ENCODE measurements around the gene SLC9A2. TPM values are rescaled to one million over a fixed set of nuclear protein-coding genes. Genes with fewer than 3 reads are reported as not detected.

SLC9A2 gene
- total and polyA plus RNA-seq, 5 donors from 2014 or later, result not detected

GRCh38 chr2:102743259-102743658, 123.9 kb downstream of the SLC9A2 start:
- no peak overlapping the region for H3K27ac Mint-ChIP-seq
- H3K27me3 Mint-ChIP-seq, result no peaks in the 10 kb centered on the region
- no peak for DNase-seq
- no peaks in the 10 kb centered on the region for H3K4me1 ChIP-seq (ENCODE audit: control insufficient read depth, insufficient read depth, low read length, poor library complexity, severe bottlenecking)
- H3K27me3 ChIP-seq (ENCODE audit: control insufficient read depth, insufficient read depth, low read length), result no peaks in the 10 kb centered on the region
- H3K4me3 ChIP-seq (ENCODE audit: low read depth, low read length), result no peak overlapping the region
- peaks cover 3% of the 10 kb centered on the region for H3K36me3 Mint-ChIP-seq
- no peak for ATAC-seq (ENCODE audit: low read depth in 2 of 2)
- H3K27ac ChIP-seq (ENCODE audit: insufficient read depth, low read length, poor library complexity, severe bottlenecking), result no peak overlapping the region
- H3K4me3 Mint-ChIP-seq, result no peak overlapping the region
- H3K9me3 Mint-ChIP-seq, result peaks cover 0 to 10% (median 0%) of the 10 kb centered on the region in 7 donors
- H3K9me3 ChIP-seq (ENCODE audit: control insufficient read depth in 2 of 2, low read length in 2 of 2), result no peaks in the 10 kb centered on the region
- H3K36me3 ChIP-seq (ENCODE audit: control insufficient read depth, insufficient read depth, low read length), result no peaks in the 10 kb centered on the region
- H3K4me1 Mint-ChIP-seq, result peaks cover 0 to 5% (median 2%) of the 10 kb centered on the region in 4 donors

GRCh38 chr2:102748107-102748506, 128.8 kb downstream of the SLC9A2 start:
- no peaks in the 10 kb centered on the region for H3K9me3 ChIP-seq (ENCODE audit: control insufficient read depth in 2 of 2, low read length in 2 of 2)
- DNase-seq (no peak), ATAC-seq (ENCODE audit: low read depth in 2 of 2) (no peak)
- Mint-ChIP-seq H3K27me3 (no peaks in the 10 kb centered on the region), H3K27ac (no peak overlapping the region), H3K9me3 (peaks cover 0 to 10% (median 0%) of the 10 kb centered on the region in 7 donors), H3K4me3 (no peak overlapping the region), H3K36me3 (no peaks in the 10 kb centered on the region), H3K4me1 (no peaks in the 10 kb centered on the region)
- no peaks in the 10 kb centered on the region for H3K27me3 ChIP-seq (ENCODE audit: control insufficient read depth, insufficient read depth, low read length)
- H3K27ac ChIP-seq (ENCODE audit: insufficient read depth, low read length, poor library complexity, severe bottlenecking), result no peak overlapping the region
- H3K4me1 ChIP-seq (ENCODE audit: control insufficient read depth, insufficient read depth, low read length, poor library complexity, severe bottlenecking), result no peaks in the 10 kb centered on the region
- H3K4me3 ChIP-seq (ENCODE audit: low read depth, low read length), result no peak overlapping the region
- H3K36me3 ChIP-seq (ENCODE audit: control insufficient read depth, insufficient read depth, low read length), result no peaks in the 10 kb centered on the region

GRCh38 chr2:102749938-102750337, 130.6 kb downstream of the SLC9A2 start:
- Mint-ChIP-seq H3K27me3 (no peaks in the 10 kb centered on the region), H3K4me1 (peaks cover 0 to 5% (median 0%) of the 10 kb centered on the region in 4 donors), H3K27ac (no peak overlapping the region), H3K36me3 (no peaks in the 10 kb centered on the region), H3K9me3 (peaks cover 0 to 6% (median 0%) of the 10 kb centered on the region in 7 donors), H3K4me3 (no peak overlapping the region)
- H3K9me3 ChIP-seq (ENCODE audit: control insufficient read depth in 2 of 2, low read length in 2 of 2), result no peaks in the 10 kb centered on the region
- H3K4me1 ChIP-seq (ENCODE audit: control insufficient read depth, insufficient read depth, low read length, poor library complexity, severe bottlenecking), result no peaks in the 10 kb centered on the region
- H3K4me3 ChIP-seq (ENCODE audit: low read depth, low read length), result no peak overlapping the region
- no peaks in the 10 kb centered on the region for H3K36me3 ChIP-seq (ENCODE audit: control insufficient read depth, insufficient read depth, low read length)
- ATAC-seq (ENCODE audit: low read depth in 2 of 2) (no peak), DNase-seq (no peak)
- H3K27me3 ChIP-seq (ENCODE audit: control insufficient read depth, insufficient read depth, low read length), result no peaks in the 10 kb centered on the region
- H3K27ac ChIP-seq (ENCODE audit: insufficient read depth, low read length, poor library complexity, severe bottlenecking), result no peak overlapping the region

- DNase-seq, result peak in 2 of 3 donors; percentile 31 to 46
- Mint-ChIP-seq H3K9me3 (peaks cover 0 to 2% (median 0%) of the 10 kb centered on the region in 7 donors), H3K27me3 (no peaks in the 10 kb centered on the region), H3K36me3 (peaks cover 6% of the 10 kb centered on the region), H3K4me3 (no peak overlapping the region), H3K4me1 (peaks cover 0 to 5% (median 0%) of the 10 kb centered on the region in 4 donors), H3K27ac (no peak overlapping the region)
- H3K4me1 ChIP-seq (ENCODE audit: control insufficient read depth, insufficient read depth, low read length, poor library complexity, severe bottlenecking), result no peaks in the 10 kb centered on the region
- H3K36me3 ChIP-seq (ENCODE audit: control insufficient read depth, insufficient read depth, low read length), result no peaks in the 10 kb centered on the region
- H3K9me3 ChIP-seq (ENCODE audit: control insufficient read depth in 2 of 2, low read length in 2 of 2), result no peaks in the 10 kb centered on the region
- H3K4me3 ChIP-seq (ENCODE audit: low read depth, low read length), result no peak overlapping the region
- no peak overlapping the region for H3K27ac ChIP-seq (ENCODE audit: insufficient read depth, low read length, poor library complexity, severe bottlenecking)
- ATAC-seq (ENCODE audit: low read depth in 2 of 2), result peak in 1 of 2 donors; percentile 28
- H3K27me3 ChIP-seq (ENCODE audit: control insufficient read depth, insufficient read depth, low read length), result no peaks in the 10 kb centered on the region
Observed at GRCh38 chr2:102753563-102754159, 134.3 kb downstream of the SLC9A2 start.

GRCh38 chr2:102754456-102755145, 135.2 kb downstream of the SLC9A2 start:
- Mint-ChIP-seq H3K36me3 (peaks cover 6% of the 10 kb centered on the region), H3K4me3 (no peak overlapping the region), H3K9me3 (peaks cover 0 to 2% (median 0%) of the 10 kb centered on the region in 7 donors), H3K27me3 (no peaks in the 10 kb centered on the region), H3K4me1 (peaks cover 0 to 5% (median 0%) of the 10 kb centered on the region in 4 donors), H3K27ac (no peak overlapping the region)
- Histone ChIP-seq H3K36me3 (ENCODE audit: control insufficient read depth, insufficient read depth, low read length) (no peaks in the 10 kb centered on the region), H3K4me1 (ENCODE audit: control insufficient read depth, insufficient read depth, low read length, poor library complexity, severe bottlenecking) (no peaks in the 10 kb centered on the region), H3K4me3 (ENCODE audit: low read depth, low read length) (no peak overlapping the region), H3K27me3 (ENCODE audit: control insufficient read depth, insufficient read depth, low read length) (no peaks in the 10 kb centered on the region), H3K9me3 (ENCODE audit: control insufficient read depth in 2 of 2, low read length in 2 of 2) (no peaks in the 10 kb centered on the region), H3K27ac (ENCODE audit: insufficient read depth, low read length, poor library complexity, severe bottlenecking) (no peak overlapping the region)
- DNase-seq, result no peak
- no peak for ATAC-seq (ENCODE audit: low read depth in 2 of 2)

- no peak for DNase-seq
- Histone ChIP-seq H3K4me1 (ENCODE audit: control insufficient read depth, insufficient read depth, low read length, poor library complexity, severe bottlenecking) (no peaks in the 10 kb centered on the region), H3K4me3 (ENCODE audit: low read depth, low read length) (no peak overlapping the region), H3K36me3 (ENCODE audit: control insufficient read depth, insufficient read depth, low read length) (no peaks in the 10 kb centered on the region), H3K27ac (ENCODE audit: insufficient read depth, low read length, poor library complexity, severe bottlenecking) (no peak overlapping the region), H3K9me3 (ENCODE audit: control insufficient read depth in 2 of 2, low read length in 2 of 2) (no peaks in the 10 kb centered on the region), H3K27me3 (ENCODE audit: control insufficient read depth, insufficient read depth, low read length) (no peaks in the 10 kb centered on the region)
- Mint-ChIP-seq H3K27me3 (no peaks in the 10 kb centered on the region), H3K36me3 (peaks cover 6% of the 10 kb centered on the region), H3K27ac (no peak overlapping the region), H3K9me3 (peaks cover 0 to 2% (median 0%) of the 10 kb centered on the region in 7 donors), H3K4me1 (peaks cover 0 to 5% (median 0%) of the 10 kb centered on the region in 4 donors), H3K4me3 (no peak overlapping the region)
- no peak for ATAC-seq (ENCODE audit: low read depth in 2 of 2)
Observed at GRCh38 chr2:102755284-102755683, 135.9 kb downstream of the SLC9A2 start.

- H3K27ac Mint-ChIP-seq, result no peak overlapping the region
- H3K4me1 Mint-ChIP-seq, result peaks cover 0 to 5% (median 0%) of the 10 kb centered on the region in 4 donors
- Histone ChIP-seq H3K4me3 (ENCODE audit: low read depth, low read length) (no peak overlapping the region), H3K27me3 (ENCODE audit: control insufficient read depth, insufficient read depth, low read length) (no peaks in the 10 kb centered on the region), H3K9me3 (ENCODE audit: control insufficient read depth in 2 of 2, low read length in 2 of 2) (no peaks in the 10 kb centered on the region), H3K27ac (ENCODE audit: insufficient read depth, low read length, poor library complexity, severe bottlenecking) (no peak overlapping the region), H3K36me3 (ENCODE audit: control insufficient read depth, insufficient read depth, low read length) (no peaks in the 10 kb centered on the region), H3K4me1 (ENCODE audit: control insufficient read depth, insufficient read depth, low read length, poor library complexity, severe bottlenecking) (no peaks in the 10 kb centered on the region)
- ATAC-seq (ENCODE audit: low read depth in 2 of 2) (no peak), DNase-seq (no peak)
- peaks cover 10% of the 10 kb centered on the region for H3K36me3 Mint-ChIP-seq
- peaks cover 0 to 2% (median 0%) of the 10 kb centered on the region in 7 donors for H3K9me3 Mint-ChIP-seq
- H3K27me3 Mint-ChIP-seq, result no peaks in the 10 kb centered on the region
- no peak overlapping the region for H3K4me3 Mint-ChIP-seq
Observed at GRCh38 chr2:102758439-102758838, 139.1 kb downstream of the SLC9A2 start.

Measured in CD4-positive, CD25-positive, alpha-beta regulatory T cell (primary cell).